GM19438 (cell line): Measurements from ENCODE around the gene ZNF438.
"Not testable (repeated sequence)": the region's sequence is repeated elsewhere in the genome, so short reads cannot be mapped to it uniquely, and the experiment has no call there.

ENCODE experiments used
- ATAC-seq: cut with Tn5 transposase; IDR thresholded peaks from one replicate; pipeline ENCODE4 v1.9.1; 2021; ENCODE audit warnings: low read depth; ENCODE audit not compliant: unreplicated experiment

The ZNF438 gene

GRCh38 chr10:30990971-30991646 lies 40.6 kb downstream of the ZNF438 start:
- ATAC-seq, result no peak

- ATAC-seq, result no peak
Observed at GRCh38 chr10:30990351-30990750, 41.3 kb downstream of the ZNF438 start.

- ATAC-seq, result no peak
Observed at GRCh38 chr10:30988831-30989435, 42.7 kb downstream of the ZNF438 start.

- no peak for ATAC-seq
Observed at GRCh38 chr10:30987463-30987862, 44.2 kb downstream of the ZNF438 start.

GRCh38 chr10:30986053-30986555 lies 45.6 kb downstream of the ZNF438 start:
- ATAC-seq, result no peak

GRCh38 chr10:30985512-30985911 lies 46.2 kb downstream of the ZNF438 start:
- ATAC-seq, result no peak

- ATAC-seq, result no peak
Observed at GRCh38 chr10:30984563-30985328, 46.9 kb downstream of the ZNF438 start.

GRCh38 chr10:30983209-30983608 lies 48.5 kb downstream of the ZNF438 start:
- not testable (repeated sequence) for ATAC-seq

- no peak for ATAC-seq
Observed at GRCh38 chr10:30980951-30981616, 50.6 kb downstream of the ZNF438 start.

GRCh38 chr10:30979956-30980355 lies 51.7 kb downstream of the ZNF438 start:
- ATAC-seq, result no peak

GRCh38 chr10:30978843-30979242 lies 52.8 kb downstream of the ZNF438 start:
- ATAC-seq, result no peak

GRCh38 chr10:30977385-30977784 lies 54.3 kb downstream of the ZNF438 start:
- no peak for ATAC-seq

GRCh38 chr10:30974773-30975415 lies 56.8 kb downstream of the ZNF438 start:
- ATAC-seq, result no peak

GRCh38 chr10:30974355-30974754 lies 57.3 kb downstream of the ZNF438 start:
- ATAC-seq, result no peak

- ATAC-seq, result no peak
Observed at GRCh38 chr10:30973737-30974136, 57.9 kb downstream of the ZNF438 start.

- no peak for ATAC-seq
Observed at GRCh38 chr10:30970760-30971460, 60.8 kb downstream of the ZNF438 start.

GRCh38 chr10:30968711-30969110 lies 63.0 kb downstream of the ZNF438 start:
- ATAC-seq, result no peak

- ATAC-seq, result no peak
Observed at GRCh38 chr10:30967650-30968410, 63.8 kb downstream of the ZNF438 start.
